HL-60 (cell line): ENCODE data around the gene ANKRD13D.

Experiments used
- CTCF ChIP-seq: IDR thresholded peaks from one replicate; pipeline ENCODE4 v1.5.1; 2011; ENCODE audit warnings: low read length, control low read depth, inconsistent platforms; ENCODE audit not compliant: insufficient read depth
- GABPA ChIP-seq: IDR thresholded peaks from 2 replicates; pipeline ENCODE4 v1.6.1; 2012; ENCODE audit warnings: low read depth
- POLR2AphosphoS5 ChIP-seq: IDR thresholded peaks from 2 replicates; pipeline ENCODE4 v1.6.1; 2012; ENCODE audit warnings: low read depth
- REST ChIP-seq: IDR thresholded peaks from 2 replicates; pipeline ENCODE4 v1.6.1; 2012; ENCODE audit warnings: low read depth; ENCODE audit not compliant: insufficient replicate concordance

GRCh38 chr11:67298786-67299185, 9.7 kb downstream of the ANKRD13D start:
- TF ChIP-seq CTCF (no peak), POLR2AphosphoS5 (no peak), REST (no peak), GABPA (no peak)
